ENCODE measurements around the gene CARM1.

Gene CARM1

GRCh38 chr19:10848230-10848856 lies 23.0 kb upstream of the CARM1 start, which contains the start of gene C19orf38:
Gene C19orf38, plus strand, starts transcription at chr19:10848415. Its CDS starts 94 bp downstream, at chr19:10848509.
- H4K20me1 ChIP-seq (ENCODE audit: low read depth, low read length): no peaks in the 10 kb centered on the region
- no peak within 1 kb of the TSS for H3K27ac ChIP-seq (ENCODE audit: low read depth, low read length)
- H3K9me3 ChIP-seq (ENCODE audit: insufficient read depth, low read length): peaks cover 7% of the 10 kb centered on the region; the same call in 1 of the 2 replicates
- H3K4me2 ChIP-seq (ENCODE audit: low read depth, low read length, poor library complexity, severe bottlenecking): no peak within 1 kb of the TSS
- TF ChIP-seq CTCF (IDR thresholded peaks at IDR 0.05; ENCODE audit: insufficient read depth, low read length, poor library complexity, severe bottlenecking): no peak
- TF ChIP-seq EZH2phosphoT487 (conservative IDR thresholded peaks at IDR 0.05; ENCODE audit: low read length): no peak
- H3K36me3 ChIP-seq (ENCODE audit: low read length): no peaks in the 10 kb centered on the region
- no peaks in the 10 kb centered on the region for H3K9me2 ChIP-seq (replicated peaks; ENCODE audit: insufficient read depth, low read length)
- no peaks in the 10 kb centered on the region for H3K79me2 ChIP-seq (ENCODE audit: insufficient read depth, low read length)
- no peak within 1 kb of the TSS for H3K9ac ChIP-seq (ENCODE audit: low read length)
- no peaks in the 10 kb centered on the region for H3F3A ChIP-seq (ENCODE audit: insufficient read depth)
- no peak within 1 kb of the TSS for H3K4me3 ChIP-seq (ENCODE audit: insufficient read depth, low read length, poor library complexity, severe bottlenecking)
- H2AFZ ChIP-seq (ENCODE audit: low read depth, low read length, severe bottlenecking): no peak within 1 kb of the TSS
- H3K27me3 ChIP-seq (ENCODE audit: low read length): no peaks in the 10 kb centered on the region

GRCh38 chr19:10850631-10851030 lies 20.7 kb upstream of the CARM1 start:
- no peak overlapping the region for H3K27ac ChIP-seq (ENCODE audit: low read depth, low read length)
- no peaks in the 10 kb centered on the region for H3K79me2 ChIP-seq (ENCODE audit: insufficient read depth, low read length)
- TF ChIP-seq EZH2phosphoT487 (conservative IDR thresholded peaks at IDR 0.05; ENCODE audit: low read length): no peak
- no peak for TF ChIP-seq CTCF (IDR thresholded peaks at IDR 0.05; ENCODE audit: insufficient read depth, low read length, poor library complexity, severe bottlenecking)
- H3K4me3 ChIP-seq (ENCODE audit: insufficient read depth, low read length, poor library complexity, severe bottlenecking): no peak overlapping the region
- no peaks in the 10 kb centered on the region for H3K27me3 ChIP-seq (ENCODE audit: low read length)
- H3K9me2 ChIP-seq (replicated peaks; ENCODE audit: insufficient read depth, low read length): no peaks in the 10 kb centered on the region
- H3K4me2 ChIP-seq (ENCODE audit: low read depth, low read length, poor library complexity, severe bottlenecking): no peak overlapping the region
- no peaks in the 10 kb centered on the region for H3F3A ChIP-seq (ENCODE audit: insufficient read depth)
- peaks cover 7% of the 10 kb centered on the region; the same call in 1 of the 2 replicates for H3K9me3 ChIP-seq (ENCODE audit: insufficient read depth, low read length)
- H4K20me1 ChIP-seq (ENCODE audit: low read depth, low read length): no peaks in the 10 kb centered on the region
- no peak overlapping the region for H3K9ac ChIP-seq (ENCODE audit: low read length)
- no peaks in the 10 kb centered on the region for H3K36me3 ChIP-seq (ENCODE audit: low read length)
- no peak overlapping the region for H2AFZ ChIP-seq (ENCODE audit: low read depth, low read length, severe bottlenecking)

GRCh38 chr19:10852098-10852800 lies 19.1 kb upstream of the CARM1 start:
- TF ChIP-seq EZH2phosphoT487 (conservative IDR thresholded peaks at IDR 0.05; ENCODE audit: low read length) (no peak), CTCF (IDR thresholded peaks at IDR 0.05; ENCODE audit: insufficient read depth, low read length, poor library complexity, severe bottlenecking) (no peak)
- Histone ChIP-seq H3K27ac (ENCODE audit: low read depth, low read length) (no peak overlapping the region), H3F3A (ENCODE audit: insufficient read depth) (no peaks in the 10 kb centered on the region), H4K20me1 (ENCODE audit: low read depth, low read length) (no peaks in the 10 kb centered on the region), H3K4me2 (ENCODE audit: low read depth, low read length, poor library complexity, severe bottlenecking) (no peak overlapping the region), H3K27me3 (ENCODE audit: low read length) (no peaks in the 10 kb centered on the region), H3K79me2 (ENCODE audit: insufficient read depth, low read length) (no peaks in the 10 kb centered on the region), H3K9me3 (ENCODE audit: insufficient read depth, low read length) (no peaks in the 10 kb centered on the region), H3K36me3 (ENCODE audit: low read length) (no peaks in the 10 kb centered on the region), H3K9ac (ENCODE audit: low read length) (no peak overlapping the region), H3K9me2 (replicated peaks; ENCODE audit: insufficient read depth, low read length) (no peaks in the 10 kb centered on the region), H2AFZ (ENCODE audit: low read depth, low read length, severe bottlenecking) (no peak overlapping the region), H3K4me3 (ENCODE audit: insufficient read depth, low read length, poor library complexity, severe bottlenecking) (no peak overlapping the region)

Data from SU-DHL-6 (cell line).